Lower leg skin (tissue), 3 donors: ENCODE data around the gene NR1H2.

Experiments used
- CTCF ChIP-seq, 3 donors: fragments of 450-650 bp; IDR thresholded peaks; one replicate each; pipeline ENCODE4 v1.5.1; 2016; ENCODE audit warnings: antibody characterized with exemption in 3 of 3, mild to moderate bottlenecking in 3 of 3, moderate library complexity in 2 of 3
- POLR2A ChIP-seq, 2 donors: fragments of 450-650 bp; IDR thresholded peaks; one replicate each; pipeline ENCODE4 v1.6.1; 2016 to 2017; ENCODE audit warnings: antibody characterized with exemption in 2 of 2, mild to moderate bottlenecking in 1 of 2, moderate library complexity in 1 of 2

GRCh38 chr19:50409347-50409746 lies 33.1 kb downstream of the NR1H2 start:
- TF ChIP-seq CTCF (IDR thresholded peaks at IDR 0.05) (no peak), POLR2A (IDR thresholded peaks at IDR 0.05) (no peak)
